Cerebellar cortex (tissue), 1 donor: ENCODE measurements around the gene KDM7A.
"Not testable (repeated sequence)": the region's sequence is repeated elsewhere in the genome, so short reads cannot be mapped to it uniquely, and the experiment has no call there.

ENCODE experiments used
- DNase-seq: peaks from one replicate; pipeline ENCODE4 v3.0.0-alpha.2; 2015; ENCODE audit warnings: low spot score

The KDM7A gene

DNA sequence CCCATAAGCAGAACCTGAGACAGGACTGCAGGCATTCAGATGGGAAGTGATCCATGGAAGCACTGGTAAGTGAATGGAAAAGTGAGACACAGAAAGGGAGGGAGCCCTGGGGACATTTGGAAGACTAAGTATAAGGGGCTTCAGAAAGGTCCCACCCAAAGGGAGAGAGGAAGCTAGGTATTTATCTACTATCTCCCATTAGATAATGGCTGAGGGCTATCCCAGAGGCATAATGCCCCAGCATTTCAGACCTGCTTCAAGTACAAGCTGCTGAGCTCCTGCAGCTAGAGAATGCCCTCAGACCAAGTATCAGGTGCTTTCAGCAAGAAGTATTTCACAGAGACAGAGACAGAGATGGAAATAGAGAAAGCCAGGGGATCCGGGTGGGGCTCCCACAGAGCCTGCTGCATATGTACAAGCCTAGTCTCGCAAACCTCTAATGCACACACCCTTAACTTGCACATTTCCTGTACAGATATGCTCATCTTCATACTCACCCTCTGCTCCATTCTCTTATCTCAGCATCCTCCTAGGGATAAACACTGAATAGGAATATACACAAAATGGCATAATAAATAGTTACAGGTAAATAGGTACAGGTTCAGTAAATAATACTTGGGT, 20.2 kb downstream of the KDM7A start:
- no peak for DNase-seq

DNA sequence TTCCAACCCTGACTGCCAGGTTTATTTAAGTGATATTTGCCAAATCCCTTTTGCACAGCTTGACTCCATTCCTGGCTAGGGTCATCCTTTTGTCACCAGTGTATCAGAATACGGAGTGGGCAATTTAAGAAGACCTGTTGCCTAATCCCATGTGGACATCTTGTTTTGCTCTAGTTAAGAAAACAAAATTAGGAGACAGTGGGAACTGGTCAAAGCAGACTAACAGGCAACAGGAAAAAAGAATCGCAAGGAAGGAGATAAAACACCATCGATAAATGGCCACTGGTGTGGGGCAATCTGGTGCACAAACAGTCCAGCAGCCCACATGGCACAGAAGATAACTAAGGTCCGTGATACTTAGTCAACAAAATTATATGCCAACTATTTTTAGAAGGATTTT, 21.4 kb downstream of the KDM7A start:
- no peak for DNase-seq

DNA sequence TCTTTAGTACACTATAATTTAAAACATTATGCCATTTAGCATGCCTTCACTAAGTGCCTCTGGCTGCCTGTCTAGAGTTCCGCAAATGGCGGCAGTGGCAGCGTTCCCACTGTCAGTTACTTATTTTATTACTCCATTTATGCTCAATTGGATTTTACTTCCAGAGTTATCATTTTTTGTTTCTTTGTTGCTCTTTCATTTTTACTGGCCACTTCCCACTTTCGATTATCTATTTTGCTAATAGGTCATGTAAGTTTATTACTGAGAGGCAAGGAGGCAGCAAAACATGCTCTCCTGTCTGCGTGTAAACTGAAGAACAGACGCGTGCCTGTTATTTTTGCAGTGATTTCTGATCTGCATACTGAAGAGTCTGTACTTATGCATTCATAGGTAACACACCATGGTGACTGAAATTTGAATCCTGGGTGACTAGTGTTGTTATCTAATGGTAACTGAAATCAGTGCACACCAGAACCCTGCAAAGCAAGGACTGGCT, 23.1 kb downstream of the KDM7A start:
- DNase-seq: no peak

DNA sequence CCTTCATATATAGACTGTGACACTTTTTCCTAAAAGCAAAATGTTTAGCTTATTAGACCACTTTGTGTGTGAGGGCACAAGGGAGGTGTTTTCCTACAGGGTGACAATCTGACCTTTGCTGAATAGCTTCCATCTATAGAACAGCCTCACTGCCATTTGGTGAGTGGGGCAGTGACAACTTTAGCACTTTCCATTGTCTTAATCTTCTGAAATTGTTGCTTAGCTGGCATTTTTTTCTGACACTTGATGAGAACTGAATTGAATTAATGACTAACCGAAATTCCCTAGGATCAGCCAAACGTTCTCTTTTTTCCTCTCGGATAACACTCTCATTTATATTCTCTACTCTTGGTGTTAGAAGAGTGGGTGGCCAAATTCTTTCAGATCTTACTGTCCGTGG, 30.2 kb downstream of the KDM7A start:
- no peak for DNase-seq

DNA sequence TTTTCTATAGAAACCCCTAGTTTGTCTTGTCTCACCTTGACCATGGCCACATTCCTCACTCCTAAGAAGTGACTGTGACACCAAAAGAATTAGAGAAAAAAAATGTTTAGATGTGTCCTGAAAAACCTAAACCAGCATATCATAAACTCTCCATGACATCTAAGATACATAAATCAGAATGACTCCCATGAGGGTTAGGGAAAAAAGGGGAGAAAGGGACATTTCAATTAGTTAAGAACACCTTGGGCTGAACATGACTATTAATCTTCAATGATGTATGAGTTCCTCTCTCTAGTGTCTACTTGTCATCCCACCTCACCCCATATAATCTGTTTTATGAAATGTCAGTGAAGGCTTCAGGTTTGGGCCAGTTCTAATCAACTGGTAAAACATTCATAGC, 31.1 kb downstream of the KDM7A start:
- no peak for DNase-seq

DNA sequence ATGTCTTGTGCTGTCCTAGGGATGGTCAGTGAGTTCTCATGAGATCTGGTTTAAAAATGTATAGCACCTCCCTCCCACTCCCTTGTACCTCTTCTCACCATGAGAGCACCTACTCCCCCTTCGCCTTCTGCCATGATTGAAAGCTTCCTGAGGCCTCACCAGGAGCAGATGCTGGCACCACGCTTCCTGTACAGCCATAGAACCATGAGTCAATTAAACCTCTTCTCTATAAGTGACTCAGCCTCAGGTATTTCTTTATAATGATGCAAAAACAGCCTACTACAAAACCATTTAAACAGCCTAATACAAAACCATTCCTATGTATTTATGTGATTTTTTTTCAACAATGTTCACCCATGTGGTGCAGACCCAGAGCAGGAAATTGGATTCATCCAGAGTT, 32.0 kb downstream of the KDM7A start:
- DNase-seq: no peak

DNA sequence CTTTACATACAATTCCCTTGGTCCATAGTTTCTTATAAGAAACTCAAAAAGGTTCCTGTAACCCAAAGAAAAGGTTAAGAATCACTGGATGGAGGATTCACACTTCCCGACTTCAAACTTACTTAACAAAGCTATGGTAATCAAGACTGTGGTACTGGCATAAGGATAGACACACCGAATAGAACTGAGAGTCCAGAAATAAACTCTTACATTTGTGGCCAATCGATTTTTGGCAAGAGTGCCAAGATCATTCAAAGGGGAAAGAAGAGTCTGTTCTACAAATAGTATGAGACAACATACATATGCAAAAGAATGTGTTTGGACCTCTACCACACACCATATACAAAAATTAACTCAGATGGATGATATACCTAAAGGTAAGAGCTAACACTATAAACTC, 32.8 kb downstream of the KDM7A start:
- no peak for DNase-seq

DNA sequence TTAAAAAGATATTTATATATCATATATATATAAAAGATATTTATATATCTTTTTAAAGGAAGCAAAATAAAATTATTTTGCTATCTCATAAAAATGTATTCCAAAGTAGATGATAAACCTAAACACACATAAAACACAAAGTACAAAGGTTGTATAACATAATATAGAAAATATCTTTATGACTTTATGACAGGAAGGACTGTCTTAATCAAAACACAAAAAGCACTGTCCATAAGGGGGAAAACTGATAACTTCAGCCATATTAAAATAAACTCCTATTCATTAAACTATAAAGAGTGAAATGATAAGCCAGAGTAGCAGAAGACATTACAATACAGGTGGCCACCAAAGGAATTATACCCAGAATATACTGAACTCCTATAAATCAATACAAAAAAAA, 34.8 kb downstream of the KDM7A start:
- no peak for DNase-seq

DNA sequence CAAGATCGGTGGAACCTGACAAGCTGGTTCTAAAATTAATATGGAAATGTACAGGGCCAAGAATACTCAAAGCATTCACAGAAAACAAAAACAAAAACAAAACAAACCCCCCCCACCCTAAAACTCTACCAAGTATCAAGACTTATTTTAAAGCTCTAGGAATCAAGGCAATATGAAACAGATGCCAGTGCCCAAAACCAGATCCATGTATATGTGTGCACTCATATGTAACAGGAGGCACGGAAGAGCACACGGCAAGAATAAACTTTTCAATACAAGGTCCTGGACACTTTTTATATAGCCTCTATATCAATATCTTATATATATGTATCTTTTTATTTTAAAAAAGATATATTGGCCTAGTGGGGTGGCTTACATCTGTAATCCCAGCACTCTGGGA, 35.5 kb downstream of the KDM7A start:
- DNase-seq: no peak

DNA sequence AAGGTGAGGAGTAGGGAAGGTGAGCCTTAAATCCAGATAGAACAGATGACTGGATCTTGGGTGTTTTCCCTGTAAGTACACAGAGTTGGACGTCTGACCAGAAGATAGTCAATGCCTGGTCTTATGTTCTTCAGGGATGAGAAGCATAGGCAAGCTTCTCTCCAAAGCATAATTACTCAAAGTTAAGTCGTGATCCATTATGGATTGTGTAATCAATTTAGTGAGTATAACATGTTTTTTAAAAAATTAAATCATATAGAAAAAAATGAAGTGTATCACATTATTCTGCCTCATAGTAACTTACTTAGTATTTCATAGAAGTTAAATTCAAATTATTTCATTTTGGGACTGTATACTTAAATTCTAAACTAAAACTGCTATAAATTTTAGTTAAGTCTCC, 39.7 kb downstream of the KDM7A start:
- no peak for DNase-seq

DNA sequence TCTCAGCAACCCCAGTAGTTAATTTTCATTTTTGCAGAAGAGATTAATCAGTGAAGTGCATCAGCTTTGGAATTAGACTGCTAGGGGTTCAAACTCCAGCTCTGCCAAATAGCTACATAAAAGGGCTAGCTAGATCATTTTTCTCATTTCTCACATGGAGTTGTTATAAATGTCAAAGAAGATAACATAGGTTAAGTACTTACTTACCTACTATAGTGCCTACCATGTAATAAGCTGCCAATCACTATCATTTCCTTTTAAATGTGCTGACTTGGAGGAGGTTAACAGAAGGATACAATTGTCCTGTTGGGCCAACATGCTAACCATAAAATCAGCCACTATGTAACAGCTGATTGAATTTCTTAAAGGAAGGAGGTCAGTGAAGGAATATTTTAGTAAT, 40.7 kb downstream of the KDM7A start:
- no peak for DNase-seq

DNA sequence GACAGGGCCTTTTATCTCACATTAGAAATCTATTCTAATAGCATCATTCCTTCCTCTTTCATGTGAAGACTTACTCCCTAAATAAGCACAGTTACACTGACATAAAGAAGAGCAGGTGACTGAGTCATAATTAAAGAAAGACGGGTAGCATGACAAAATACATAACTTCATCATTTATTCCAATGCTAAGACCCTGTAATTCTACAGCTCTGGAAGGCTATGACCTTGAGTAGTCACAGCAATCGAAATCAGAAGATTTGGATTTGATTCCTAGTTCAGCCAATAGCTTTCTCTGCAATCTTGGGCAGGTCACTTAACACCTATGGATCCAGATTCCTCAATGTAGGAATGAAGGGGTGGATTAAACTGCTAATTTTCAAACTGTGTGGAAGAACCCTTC, 42.7 kb downstream of the KDM7A start:
- DNase-seq: no peak

DNA sequence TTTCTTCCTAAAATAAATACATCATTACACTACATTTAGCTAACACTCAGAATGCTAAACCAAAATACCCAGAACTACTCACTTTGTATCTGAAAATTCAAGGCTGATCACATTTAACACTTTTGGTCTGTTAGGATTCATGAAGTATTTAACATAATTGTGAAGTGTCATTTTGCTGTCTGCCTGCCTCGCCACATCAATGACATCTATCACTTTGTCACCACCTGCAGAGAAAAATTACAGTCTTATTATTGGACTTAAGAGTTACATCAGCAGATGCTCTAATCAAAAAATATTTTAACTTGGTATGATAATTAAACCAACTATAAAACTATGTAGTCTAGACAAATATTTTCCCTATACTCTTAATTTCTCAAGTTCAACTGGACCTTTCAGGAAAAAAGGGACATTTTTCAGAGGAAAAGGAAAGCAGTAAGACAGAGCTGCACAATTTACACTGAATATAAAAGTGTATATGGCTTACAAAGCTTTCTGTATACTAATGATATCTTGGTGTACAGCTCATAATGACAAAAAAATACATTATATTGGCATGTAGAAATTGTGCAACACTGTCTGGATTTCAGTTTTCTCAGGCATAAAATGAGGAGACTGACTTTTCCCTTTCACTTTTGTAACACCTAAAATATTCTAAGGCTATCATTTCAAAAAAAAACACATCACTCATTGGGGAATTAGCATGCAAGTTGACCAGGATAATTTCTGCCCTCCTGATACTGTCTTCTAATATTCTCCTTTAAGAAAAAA, 49.2 kb downstream of the KDM7A start:
- no peak for DNase-seq

DNA sequence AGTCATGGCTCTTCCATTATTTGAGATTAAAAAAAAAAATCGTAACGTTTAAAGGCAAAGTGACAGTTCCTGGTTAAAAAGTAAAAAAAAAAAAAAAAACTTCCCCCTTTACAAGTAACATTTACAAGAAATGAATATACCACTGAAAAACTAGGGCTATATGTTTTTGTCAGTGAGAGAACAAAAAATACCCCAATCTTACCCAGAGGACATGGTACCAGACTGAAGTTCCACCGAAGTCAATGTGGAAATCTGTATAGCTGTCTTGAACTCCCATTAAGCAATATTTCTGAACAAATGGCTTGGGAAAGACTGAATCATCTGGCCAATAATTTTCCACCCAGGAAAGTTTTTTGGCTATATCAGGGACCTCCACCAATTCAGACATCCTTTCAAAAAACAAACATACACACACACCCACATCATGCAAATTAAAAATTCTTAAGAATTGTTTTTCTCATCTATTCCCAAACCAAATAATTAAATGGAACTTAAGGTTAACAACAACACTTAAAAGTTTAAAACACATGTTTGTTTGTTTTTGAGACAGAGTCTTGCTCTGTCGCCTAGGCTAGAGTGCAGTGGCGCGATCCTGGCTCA, 50.2 kb downstream of the KDM7A start:
- DNase-seq: no peak

DNA sequence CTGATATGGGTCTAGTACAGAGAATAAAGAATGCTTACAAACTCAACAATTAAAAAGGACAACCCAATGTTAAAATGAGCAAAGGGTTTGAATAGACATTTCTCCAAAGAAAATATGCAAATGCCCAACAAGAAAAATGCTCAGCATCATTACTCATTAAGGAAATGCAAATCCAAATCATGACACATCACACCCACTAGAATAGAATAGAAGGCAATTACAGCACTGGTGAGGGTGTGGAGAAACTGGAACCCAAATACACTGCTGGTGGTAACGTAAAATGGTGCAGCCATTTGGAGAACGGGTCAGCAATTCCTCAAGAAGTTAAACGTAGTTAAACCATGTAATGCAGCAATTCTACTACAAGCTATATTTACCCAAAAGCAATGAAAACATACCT, 53.8 kb downstream of the KDM7A start:
- DNase-seq: no peak

DNA sequence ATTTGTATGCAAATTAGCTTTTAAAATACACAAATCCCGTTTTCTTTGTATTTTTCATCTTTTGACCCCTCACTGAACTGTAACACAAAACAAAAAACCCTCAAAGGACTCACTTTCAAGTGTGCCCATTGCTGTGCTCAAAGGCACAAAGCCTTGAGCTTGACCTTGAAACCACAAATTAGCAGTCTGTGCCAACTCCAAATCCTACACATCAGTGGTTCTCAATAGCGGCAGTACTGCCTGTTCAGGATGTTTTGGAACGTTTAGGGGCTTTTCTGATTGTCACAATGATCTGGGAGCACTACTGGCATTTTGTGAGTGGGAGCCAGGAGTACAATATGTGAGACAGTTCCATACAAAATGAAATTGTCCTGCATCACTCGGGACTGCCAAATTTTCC, 55.5 kb downstream of the KDM7A start:
- DNase-seq: peak; percentile 15

DNA sequence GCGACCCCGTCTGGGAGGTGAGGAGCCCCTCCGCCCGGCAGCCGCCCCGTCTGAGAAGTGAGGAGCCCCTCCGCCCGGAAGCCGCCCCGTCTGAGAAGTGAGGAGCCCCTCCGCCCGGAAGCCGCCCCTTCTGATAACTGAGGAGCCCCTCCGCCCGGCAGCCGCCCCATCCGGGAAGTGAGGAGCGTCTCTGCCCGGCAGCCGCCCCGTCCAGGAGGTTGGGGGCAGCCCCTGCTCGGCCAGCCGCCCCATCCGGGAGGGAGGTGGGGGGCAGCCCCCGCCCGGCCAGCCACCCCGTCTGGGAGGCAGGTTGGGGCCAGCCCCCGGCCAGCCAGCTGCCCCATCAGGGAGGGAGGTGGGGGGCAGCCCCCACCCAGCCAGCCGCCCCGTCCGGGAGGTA, 62.0 kb downstream of the KDM7A start:
- not testable (repeated sequence) for DNase-seq

DNA sequence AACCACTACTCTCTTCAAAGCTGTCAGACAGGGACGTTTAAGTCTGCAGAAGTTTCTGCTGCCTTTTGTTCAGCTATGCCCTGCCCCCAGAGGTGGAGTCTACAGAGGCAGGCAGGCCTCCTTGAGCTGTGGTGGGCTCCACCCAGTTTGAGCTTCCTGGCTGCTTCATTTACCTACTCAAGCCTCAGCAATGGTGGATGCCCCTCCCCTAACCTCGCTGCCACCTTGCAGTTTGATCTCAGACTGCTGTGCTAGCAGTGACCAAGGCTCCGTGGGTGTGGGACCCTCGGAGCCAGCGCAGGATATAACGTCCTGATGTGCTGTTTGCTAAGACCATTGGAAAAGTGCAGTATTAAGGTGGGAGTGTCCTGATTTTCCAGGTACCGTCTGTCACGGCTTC, 68.0 kb downstream of the KDM7A start:
- DNase-seq: not testable (repeated sequence)

DNA sequence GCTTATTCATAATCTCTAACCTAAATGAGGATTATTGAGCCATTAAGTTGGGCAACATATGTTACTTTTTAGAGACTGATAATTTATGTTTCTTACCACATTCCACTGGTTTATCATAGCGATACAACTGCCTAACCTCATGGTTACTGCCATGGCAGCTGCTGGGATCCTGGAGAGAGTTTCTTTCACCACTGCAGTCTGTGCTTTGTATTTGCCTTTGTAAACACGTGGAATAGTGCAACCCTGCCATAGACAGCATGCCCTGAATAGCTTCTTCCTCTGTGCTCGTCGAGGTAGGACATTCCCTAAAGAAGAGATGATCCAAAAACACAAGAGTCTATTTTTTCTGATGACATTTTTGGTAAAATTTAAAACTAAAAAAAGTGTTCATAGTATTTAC, 80.3 kb downstream of the KDM7A start:
- no peak for DNase-seq

DNA sequence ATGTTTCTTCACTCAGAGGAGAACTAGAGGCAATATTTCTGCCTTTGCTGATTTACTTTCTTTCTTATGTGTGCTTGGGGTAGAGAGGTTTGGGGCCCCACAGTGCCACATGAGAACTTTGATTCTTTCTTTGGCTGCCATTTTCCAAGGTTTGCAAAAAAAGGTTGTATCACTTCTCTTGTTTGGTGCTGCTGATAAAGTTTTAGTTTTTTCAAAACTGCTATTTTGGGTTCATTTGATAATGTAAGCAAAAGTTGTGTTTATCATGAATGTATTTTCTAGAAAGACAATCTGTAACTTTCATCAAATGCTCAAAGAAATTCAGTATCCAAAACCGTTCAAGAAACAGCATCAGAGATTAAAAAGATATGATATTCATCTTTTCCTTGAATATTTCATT, 83.4 kb downstream of the KDM7A start:
- no peak for DNase-seq

DNA sequence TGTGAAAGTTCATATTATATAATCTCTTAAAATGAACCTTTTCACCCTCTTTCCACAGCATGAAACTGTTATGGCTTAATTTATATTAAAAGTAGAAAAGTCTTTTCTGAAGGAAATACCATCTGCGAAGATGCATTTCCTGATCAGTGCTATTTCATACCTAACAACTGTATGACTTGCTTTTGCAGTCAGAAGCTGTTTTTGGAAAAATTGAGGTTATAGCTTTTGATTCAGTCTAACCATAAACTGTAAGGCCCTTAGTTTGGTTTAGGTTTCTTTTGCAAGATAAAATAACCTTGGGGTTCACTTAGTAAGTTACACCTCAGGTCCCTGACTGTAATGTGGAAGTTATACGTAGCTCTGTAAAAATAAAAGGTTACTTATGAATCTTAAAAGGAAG, 91.3 kb downstream of the KDM7A start:
- DNase-seq: no peak

DNA sequence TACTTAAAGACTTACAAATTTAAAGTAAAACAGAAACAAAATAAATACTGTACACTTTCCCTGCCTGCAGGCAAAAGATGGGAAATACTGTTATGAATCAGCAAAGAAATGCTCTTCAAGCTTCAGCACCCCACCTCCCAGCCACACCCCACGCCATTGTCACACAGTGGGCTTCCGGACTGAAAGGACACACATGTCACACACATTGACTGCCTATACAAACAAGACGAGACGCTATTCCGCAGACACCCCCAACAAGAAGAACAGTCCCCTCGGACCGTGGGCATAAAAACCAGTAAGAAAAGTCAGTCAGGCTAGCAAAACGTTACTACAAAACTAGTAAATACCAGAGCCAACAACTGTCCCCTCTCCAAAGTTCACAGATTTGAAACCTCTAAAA, 91.8 kb downstream of the KDM7A start:
- no peak for DNase-seq

DNA sequence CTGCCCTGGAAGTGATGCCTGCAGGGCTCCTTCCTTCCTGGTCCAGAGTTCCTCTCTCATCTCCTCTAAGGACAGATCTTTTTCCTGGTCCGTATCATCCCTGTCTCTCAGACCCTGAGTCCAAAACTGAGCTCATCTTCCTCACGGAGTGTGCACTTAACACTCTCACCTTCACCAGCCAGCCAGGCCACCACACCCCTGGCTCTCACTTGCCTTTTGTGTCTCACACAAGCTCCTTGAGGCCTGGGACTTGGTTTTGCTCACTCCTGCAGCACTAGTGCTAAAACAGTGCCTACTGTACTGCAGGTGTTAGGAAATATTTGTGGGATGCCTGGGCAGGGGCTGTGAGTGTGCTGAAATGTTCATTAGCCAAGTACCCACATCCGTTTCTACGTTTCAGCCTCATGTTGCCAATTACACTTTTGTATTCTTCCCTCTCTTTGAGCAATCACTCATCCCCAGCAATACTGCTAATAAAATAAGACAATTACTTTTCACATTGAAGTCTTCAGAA, 92.6 kb downstream of the KDM7A start:
- no peak for DNase-seq
